Measurements from ENCODE around the gene KDF1.

DNA sequence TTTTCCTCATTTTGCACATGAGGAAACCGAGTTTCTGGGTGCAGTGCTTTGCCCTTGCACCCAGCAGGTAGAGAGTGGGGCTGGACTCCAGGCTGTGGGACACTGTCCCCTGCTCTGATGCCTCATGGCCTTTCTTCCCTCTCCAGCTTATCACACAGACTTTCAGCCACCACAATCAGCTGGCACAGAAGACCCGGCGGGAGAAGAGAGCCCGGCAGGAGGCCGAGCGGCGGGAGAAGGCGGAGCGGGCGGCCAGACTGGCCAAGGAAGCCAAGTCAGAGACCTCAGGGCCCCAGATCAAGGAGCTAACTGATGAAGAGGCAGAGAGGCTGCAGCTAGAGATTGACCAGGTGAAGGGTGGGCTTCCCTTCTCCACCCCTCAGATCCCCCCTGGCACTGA lies 19.0 kb downstream of the KDF1 start:
- TF ChIP-seq GATA3 (IDR thresholded peaks at IDR 0.05; ENCODE audit: low read depth, low read length) (no peak), GATA2 (IDR thresholded peaks at IDR 0.05; ENCODE audit: low read depth, low read length) (no peak)

Data from SH-SY5Y (cell line).